IMR-90 (cell line): ENCODE data around the gene GNAZ. TPM values are rescaled to one million over a fixed set of nuclear protein-coding genes. Genes with fewer than 3 reads are reported as not detected.

Source experiments
- ATAC-seq: fragments of 200-7000 bp; cut with Tn5 transposase; 2 replicates; pipeline ENCODE4 v1.9.1; 2020; ENCODE audit warnings: low read depth, mild to moderate bottlenecking, moderate library complexity
- BruUV-seq: library from RNA; stranded (reverse); fragments of 400-500 nt; replicated peaks from 2 replicates; lab custom pipeline; 2021; lab: Mats Ljungman, UMichigan
- CTCF ChIA-PET: fragments of 300-600 bp; formaldehyde crosslinking; extraction: SDS; loops from one replicate; lab custom pipeline; 2021; ENCODE audit warnings: antibody characterized with exemption; lab: Yijun Ruan, JAX
- POLR2A ChIA-PET: fragments of 300-600 bp; sonication (Branson Sonifier 250); formaldehyde crosslinking; loops from one replicate; lab custom pipeline; 2022; ENCODE audit warnings: antibody characterized with exemption; ENCODE audit not compliant: unreplicated experiment; lab: Charles Lee
- DNase-seq: peaks from one replicate; pipeline ENCODE4 v3.0.0; 2013
- H2AFZ ChIP-seq: replicated peaks from 2 replicates; pipeline ENCODE3; 2013; ENCODE audit warnings: low read length, mild to moderate bottlenecking; ENCODE audit not compliant: poor library complexity
- H2AK5ac ChIP-seq: 2 replicates; pipeline ENCODE4 v1.6.1; 2013; ENCODE audit warnings: low read depth, low read length, inconsistent platforms
- H2AK9ac ChIP-seq: replicated peaks from 2 replicates; pipeline ENCODE3; 2013; ENCODE audit warnings: mild to moderate bottlenecking, low read depth, low read length, moderate library complexity; ENCODE audit not compliant: poor library complexity
- H2BK120ac ChIP-seq: 2 replicates; pipeline ENCODE4 v1.6.1; 2013; ENCODE audit warnings: low read depth, low read length, inconsistent platforms
- H2BK15ac ChIP-seq: 3 replicates; pipeline ENCODE4 v1.6.1; 2013; ENCODE audit warnings: low read depth, low read length, inconsistent platforms
- H2BK20ac ChIP-seq: 2 replicates; pipeline ENCODE4 v1.6.1; 2013; ENCODE audit warnings: low read depth, mild to moderate bottlenecking, inconsistent platforms, low read length, moderate library complexity
- H2BK5ac ChIP-seq: 2 replicates; pipeline ENCODE4 v1.6.1; 2013; ENCODE audit warnings: mild to moderate bottlenecking, low read depth, low read length, inconsistent platforms; ENCODE audit not compliant: poor library complexity, severe bottlenecking
- H3K14ac ChIP-seq: replicated peaks from 2 replicates; pipeline ENCODE4 v1.6.1; 2013; ENCODE audit warnings: low read depth, low read length, inconsistent platforms
- H3K18ac ChIP-seq: 2 replicates; pipeline ENCODE4 v1.6.1; 2013; ENCODE audit warnings: low read depth, low read length, control low read depth
- H3K23ac ChIP-seq: 2 replicates; pipeline ENCODE4 v1.6.1; 2013; ENCODE audit warnings: low read depth, low read length, inconsistent platforms
- H3K27ac ChIP-seq: 2 replicates; pipeline ENCODE4 v1.5.1; 2013; ENCODE audit warnings: mild to moderate bottlenecking, control low read depth, low read length; ENCODE audit not compliant: insufficient read depth
- H3K27me3 ChIP-seq: 2 replicates; pipeline ENCODE4 v1.6.1; 2013; ENCODE audit warnings: low read length; ENCODE audit not compliant: control insufficient read depth, insufficient read depth
- H3K36me3 ChIP-seq: 2 replicates; pipeline ENCODE4 v1.6.1; 2013; ENCODE audit warnings: low read length, mixed read lengths; ENCODE audit not compliant: control insufficient read depth, insufficient read depth
- H3K4ac ChIP-seq: 2 replicates; pipeline ENCODE4 v1.6.1; 2013; ENCODE audit warnings: low read depth, low read length, inconsistent platforms
- H3K4me1 ChIP-seq: 2 replicates; pipeline ENCODE4 v1.6.1; 2013; ENCODE audit warnings: low read length, mixed read lengths; ENCODE audit not compliant: control insufficient read depth, insufficient read depth
- H3K4me2 ChIP-seq: 2 replicates; pipeline ENCODE4 v1.6.1; 2013; ENCODE audit warnings: low read depth, mild to moderate bottlenecking, control low read depth, low read length, moderate library complexity
- H3K4me3 ChIP-seq: 2 replicates; pipeline ENCODE4 v1.5.1; 2013; ENCODE audit warnings: low read depth, mild to moderate bottlenecking, control low read depth, low read length, moderate library complexity; ENCODE audit not compliant: insufficient read depth
- H3K56ac ChIP-seq: 2 replicates; pipeline ENCODE4 v1.6.1; 2013; ENCODE audit warnings: low read length, inconsistent platforms; ENCODE audit not compliant: insufficient read depth; ENCODE audit errors: extremely low read depth
- H3K79me1 ChIP-seq, 2 experiments: 2 replicates each; pipeline ENCODE4 v1.6.1; 2013; ENCODE audit warnings: low read length in 2 of 2, inconsistent platforms in 1 of 2, low read depth in 1 of 2
- H3K9ac ChIP-seq: 2 replicates; pipeline ENCODE4 v1.6.1; 2013; ENCODE audit warnings: low read depth, low read length, control low read depth
- H3K9me1 ChIP-seq: 2 replicates; pipeline ENCODE4 v1.6.1; 2013; ENCODE audit warnings: low read length, inconsistent platforms; ENCODE audit not compliant: insufficient read depth
- H3K9me3 ChIP-seq: 2 replicates; pipeline ENCODE4 v1.6.1; 2013; ENCODE audit warnings: low read length; ENCODE audit not compliant: control insufficient read depth, insufficient read depth
- H4K20me1 ChIP-seq: 2 replicates; pipeline ENCODE4 v1.6.1; 2013; ENCODE audit warnings: low read length, inconsistent platforms; ENCODE audit not compliant: insufficient read depth
- H4K5ac ChIP-seq: 2 replicates; pipeline ENCODE4 v1.6.1; 2013; ENCODE audit warnings: mild to moderate bottlenecking, low read depth, low read length, control low read depth
- H4K8ac ChIP-seq, 2 experiments: 2 replicates each; pipeline ENCODE4 v1.6.1; 2013; ENCODE audit warnings: low read depth in 2 of 2, low read length in 2 of 2, control low read depth in 1 of 2, inconsistent platforms in 1 of 2
- H4K91ac ChIP-seq: 2 replicates; pipeline ENCODE4 v1.6.1; 2013; ENCODE audit warnings: low read depth, low read length, inconsistent platforms; ENCODE audit not compliant: insufficient read depth
- BHLHE40 ChIP-seq: fragments of 150-350 bp; IDR thresholded peaks from 2 replicates; pipeline ENCODE4 v1.6.1; 2016; ENCODE audit warnings: mild to moderate bottlenecking, low read depth, low read length
- CEBPB ChIP-seq: IDR thresholded peaks from 2 replicates; pipeline ENCODE4 v1.6.1; 2012; ENCODE audit warnings: low read depth, low read length, improper control_type of control experiment
- CTCF ChIP-seq: conservative IDR thresholded peaks from 2 replicates; pipeline ENCODE4 v1.5.1; 2012; ENCODE audit warnings: mild to moderate bottlenecking, low read depth, low read length, improper control_type of control experiment
- FOS ChIP-seq: fragments of 150-350 bp; IDR thresholded peaks from 2 replicates; pipeline ENCODE4 v1.6.1; 2016; ENCODE audit warnings: low read depth, low read length
- MAFK ChIP-seq: IDR thresholded peaks from 2 replicates; pipeline ENCODE4 v1.6.1; 2012; ENCODE audit warnings: low read depth, low read length, improper control_type of control experiment
- MAZ ChIP-seq: IDR thresholded peaks from 2 replicates; pipeline ENCODE4 v1.6.1; 2012; ENCODE audit warnings: low read depth, mild to moderate bottlenecking, low read length, improper control_type of control experiment, moderate library complexity, borderline replicate concordance
- MXI1 ChIP-seq: IDR thresholded peaks from 2 replicates; pipeline ENCODE4 v1.6.1; 2012; ENCODE audit warnings: low read depth, mild to moderate bottlenecking, low read length, moderate library complexity, borderline replicate concordance
- NFE2L2 ChIP-seq: fragments of 150-350 bp; IDR thresholded peaks from 2 replicates; pipeline ENCODE4 v1.6.1; 2016; ENCODE audit warnings: low read depth, mild to moderate bottlenecking, low read length
- POLR2A ChIP-seq: IDR thresholded peaks from 2 replicates; pipeline ENCODE4 v1.6.1; 2012; ENCODE audit warnings: mild to moderate bottlenecking, low read depth, low read length
- RAD21 ChIP-seq: IDR thresholded peaks from 2 replicates; pipeline ENCODE4 v1.6.1; 2012; ENCODE audit warnings: low read length, improper control_type of control experiment
- RCOR1 ChIP-seq: IDR thresholded peaks from 2 replicates; pipeline ENCODE4 v1.6.1; 2012; ENCODE audit warnings: mild to moderate bottlenecking, low read length, improper control_type of control experiment; ENCODE audit not compliant: insufficient replicate concordance
- RFX5 ChIP-seq: IDR thresholded peaks from 2 replicates; pipeline ENCODE4 v1.8.0; 2012; ENCODE audit warnings: low read depth, mild to moderate bottlenecking, low read length, moderate library complexity
- SMC3 ChIP-seq: fragments of 150-350 bp; IDR thresholded peaks from 2 replicates; pipeline ENCODE4 v1.6.1; 2016; ENCODE audit warnings: low read depth, mild to moderate bottlenecking, antibody characterized with exemption, low read length, moderate library complexity
- USF2 ChIP-seq: fragments of 150-350 bp; IDR thresholded peaks from 2 replicates; pipeline ENCODE4 v1.6.1; 2017; ENCODE audit warnings: mild to moderate bottlenecking, antibody characterized with exemption, low read length, low read depth
- WGBS, 2 experiments: methylation state at CpG; one replicate each; pipeline versions ENCODE4 v1.1.5 to v1.1.7; 2013; ENCODE audit warnings: missing lambda C conversion rate in 2 of 2; ENCODE audit not compliant: insufficient read length in 1 of 2; ENCODE audit errors: extremely low coverage in 2 of 2; 5-methylcytosine and 5-hydroxymethylcytosine counted together
- dilution Hi-C: fragments of 300-500 bp; cut with HindIII; formaldehyde crosslinking; loops from one replicate; pipeline ENCODE4 v1.14.3; 2018; ENCODE audit warnings: low sequenced_read_pairs; ENCODE audit not compliant: unreplicated experiment
- in situ Hi-C: fragments of 300-500 bp; cut with MboI; formaldehyde crosslinking; loops from 3 replicates; pipeline ENCODE4 v1.14.3; 2019; ENCODE audit warnings: low sequenced_read_pairs, inconsistent platforms, mixed read lengths
- intact Hi-C: fragments of 100-400 bp; cut with micrococcal nuclease; formaldehyde crosslinking; loops from 2 replicates; pipeline ENCODE4 v1.10.0; 2022
- polyA plus RNA-seq, 3 experiments: library from polyadenylated mRNA; depleted of rRNA; stranded (reverse); fragments of >200 nt; gene quantifications; 2 replicates each; pipeline ENCODE4 v1.2.3, GENCODE V29; 2012; ENCODE audit warnings: low replicate concordance in 1 of 3
- total RNA-seq: library from RNA; depleted of rRNA; stranded (reverse); fragments of >200 nt; gene quantifications from 2 replicates; pipeline ENCODE4 v1.2.3, GENCODE V29; 2012
- TF ChIP-seq, protein P1 (sequence below): fragments of 150-350 bp; IDR thresholded peaks from 2 replicates; pipeline ENCODE4 v1.6.1; 2016; ENCODE audit warnings: low read depth, mild to moderate bottlenecking, low read length, moderate library complexity, borderline replicate concordance

The GNAZ gene
- total and polyA plus RNA-seq, 2 of the 4 experiments (the other 2 are of a cell fraction): 1.5 to 2.5 TPM

DNA sequence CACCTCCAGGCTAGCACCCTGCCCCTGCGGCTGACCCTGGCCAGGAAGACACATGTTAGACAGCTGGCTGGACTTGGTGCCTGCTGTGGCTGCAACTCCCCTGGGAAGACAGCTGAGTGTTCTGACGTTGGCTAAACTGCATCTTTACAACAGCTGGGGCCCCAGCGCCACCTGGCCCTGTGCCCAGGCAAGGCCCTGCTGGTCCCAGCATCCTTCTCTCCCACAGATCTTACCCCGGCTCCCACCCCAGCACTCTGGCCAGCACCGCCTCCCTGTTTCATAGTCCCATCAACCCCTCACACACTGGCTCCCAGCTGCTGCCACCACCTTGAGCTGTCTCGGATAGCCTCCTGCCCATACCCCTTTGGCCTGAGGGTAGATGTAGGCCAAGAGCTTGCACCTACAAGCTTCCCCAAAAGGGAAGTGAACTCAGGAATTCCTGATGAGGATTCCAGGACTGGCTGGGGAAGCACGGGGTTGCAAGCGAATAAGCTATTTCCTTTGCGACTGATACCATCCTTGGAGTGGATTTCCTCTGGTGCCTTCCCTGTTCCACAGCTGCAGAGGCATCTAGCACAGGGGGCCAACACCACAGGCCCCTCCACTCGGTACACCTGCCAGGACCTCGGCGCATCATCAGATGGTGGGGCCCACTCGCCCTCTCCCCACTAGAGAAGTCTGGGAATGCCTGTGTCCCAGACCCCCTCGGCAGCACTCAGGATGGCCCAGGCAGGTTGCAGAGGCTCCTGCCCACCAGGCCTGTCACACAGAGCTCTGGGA is 42.9 kb downstream of the GNAZ start:
- DNase-seq (peak; percentile 54), ATAC-seq (peak; percentile 63)
- Histone ChIP-seq H2AFZ (no peak overlapping the region), H3K4ac (no peak overlapping the region), H3K36me3 (no peaks in the 10 kb centered on the region), H4K5ac (no peak overlapping the region), H3K4me3 (no peak overlapping the region), H3K9me3 (no peaks in the 10 kb centered on the region), H2BK5ac (no peak overlapping the region), H2AK9ac (no peak overlapping the region), H3K56ac (no peak overlapping the region), H3K14ac (no peak overlapping the region), H3K23ac (no peak overlapping the region), H4K20me1 (no peaks in the 10 kb centered on the region; the same call in 1 of the 2 replicates), H4K91ac (no peak overlapping the region), H4K8ac (no peak overlapping the region), H3K27me3 (peaks cover 6% of the 10 kb centered on the region; the same call in 1 of the 2 replicates), H3K27ac (no peak overlapping the region), H2BK120ac (no peak overlapping the region), H3K18ac (no peak overlapping the region), H3K9me1 (no peaks in the 10 kb centered on the region), H2BK15ac (no peak overlapping the region), H3K4me2 (no peak overlapping the region), H2AK5ac (no peak overlapping the region), H3K4me1 (no peaks in the 10 kb centered on the region), H2BK20ac (no peak overlapping the region), H3K9ac (no peak overlapping the region), H3K79me1 (no peaks in the 10 kb centered on the region)
- dilution Hi-C loops: no loop called here
- WGBS, 2 experiments: 44% methylated on average over 5 of the region's 14 CpGs; no CpG with 5 or more reads in 1 of the 2 experiments
- in situ Hi-C loops: no loop called here
- CTCF ChIA-PET: no interaction called here
- intact Hi-C loops: no loop called here
- POLR2A ChIA-PET: no interaction called here
- no TSS peak for BruUV-seq
- no peak for TF ChIP-seq POLR2A
- TF ChIP-seq MAZ: no peak
- TF ChIP-seq USF2: no peak
- no peak for TF ChIP-seq RCOR1
- no peak for TF ChIP-seq NFE2L2
- TF ChIP-seq FOS: no peak
- no peak for TF ChIP-seq RAD21
- TF ChIP-seq BHLHE40: no peak
- no peak for TF ChIP-seq SMC3
- TF ChIP-seq MXI1: no peak
- no peak for TF ChIP-seq CTCF
- TF ChIP-seq, protein P1, sequence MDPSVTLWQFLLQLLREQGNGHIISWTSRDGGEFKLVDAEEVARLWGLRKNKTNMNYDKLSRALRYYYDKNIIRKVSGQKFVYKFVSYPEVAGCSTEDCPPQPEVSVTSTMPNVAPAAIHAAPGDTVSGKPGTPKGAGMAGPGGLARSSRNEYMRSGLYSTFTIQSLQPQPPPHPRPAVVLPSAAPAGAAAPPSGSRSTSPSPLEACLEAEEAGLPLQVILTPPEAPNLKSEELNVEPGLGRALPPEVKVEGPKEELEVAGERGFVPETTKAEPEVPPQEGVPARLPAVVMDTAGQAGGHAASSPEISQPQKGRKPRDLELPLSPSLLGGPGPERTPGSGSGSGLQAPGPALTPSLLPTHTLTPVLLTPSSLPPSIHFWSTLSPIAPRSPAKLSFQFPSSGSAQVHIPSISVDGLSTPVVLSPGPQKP: no peak
- TF ChIP-seq CEBPB: no peak
- TF ChIP-seq MAFK: no peak
- TF ChIP-seq RFX5: no peak
